Esophagus squamous epithelium (tissue), 4 donors: ENCODE data around the gene YKT6.

Experiments
- CTCF ChIP-seq, 6 experiments: fragments of 450-650 bp in 4 of 6; fragments of 200-600 bp in 2 of 6; sonication (generic) in 2 of 6; IDR thresholded peaks; one replicate each; pipeline ENCODE4 v1.5.1; 2016 to 2019; ENCODE audit warnings: antibody characterized with exemption in 6 of 6, mild to moderate bottlenecking in 4 of 6, moderate library complexity in 4 of 6
- POLR2A ChIP-seq, 4 donors: fragments of 450-650 bp; IDR thresholded peaks; one replicate each; pipeline ENCODE4 v1.6.1; 2017; ENCODE audit warnings: antibody characterized with exemption in 4 of 4, mild to moderate bottlenecking in 4 of 4, moderate library complexity in 3 of 4

GRCh38 chr7:44224080-44224973, 23.5 kb downstream of the YKT6 start:
- TF ChIP-seq CTCF (IDR thresholded peaks at IDR 0.05) (no peak), POLR2A (IDR thresholded peaks at IDR 0.05) (no peak)
